GM12878 (cell line): ENCODE data around the gene ADCY2. TPM values are rescaled to one million over a fixed set of nuclear protein-coding genes. Genes with fewer than 3 reads are reported as not detected.
A peak's percentile ranks its signal among the peaks of the same experiment; 100 is the strongest.

ENCODE experiments used
- ATAC-seq: fragments of 200-7000 bp; cut with Tn5 transposase; 3 replicates; pipeline ENCODE4 v1.9.1; 2020; ENCODE audit warnings: mild to moderate bottlenecking, moderate library complexity
- BruUV-seq: library from RNA; stranded (reverse); fragments of 400-500 nt; replicated peaks from 2 replicates; lab custom pipeline; 2021; lab: Mats Ljungman, UMichigan
- CTCF ChIA-PET: fragments of 300-600 bp; sonication (Branson Sonifier 250); formaldehyde crosslinking; extraction: SDS; loops from one replicate; lab custom pipeline; 2021; ENCODE audit warnings: inconsistent platforms; lab: Yijun Ruan, JAX
- POLR2A ChIA-PET: fragments of 350-600 bp; formaldehyde crosslinking; extraction: SDS; loops from one replicate; lab custom pipeline; 2021; ENCODE audit warnings: inconsistent platforms; lab: Charles Lee
- RAD21 ChIA-PET: fragments of 300-600 bp; sonication (Branson Sonifier 250); formaldehyde crosslinking; loops from one replicate; lab custom pipeline; 2023; ENCODE audit warnings: antibody characterized with exemption; ENCODE audit not compliant: unreplicated experiment; lab: Charles Lee
- SMC1A ChIA-PET: fragments of 300-600 bp; sonication (Branson Sonifier 250); formaldehyde crosslinking; loops from one replicate; lab custom pipeline; 2023; ENCODE audit not compliant: unreplicated experiment, uncharacterized antibody; lab: Charles Lee
- DNase-seq: peaks from one replicate; pipeline ENCODE4 v3.0.0-alpha.2; 2011; ENCODE audit warnings: low read depth, low spot score
- FAIRE-seq: peaks from 3 replicates; lab custom pipeline; 2011; peaks lifted over from hg19 to GRCh38; lab: Jason Lieb, UNC
- H2AFZ ChIP-seq: 2 replicates; pipeline ENCODE4 v1.6.0; 2011; ENCODE audit warnings: low read depth, low read length, control low read depth; ENCODE audit not compliant: control insufficient read depth
- H3K27ac ChIP-seq: 2 replicates; pipeline ENCODE4 v1.5.1; 2011; ENCODE audit warnings: control low read depth; ENCODE audit not compliant: control insufficient read depth, insufficient read depth
- H3K27me3 ChIP-seq, 2 experiments: replicated peaks in 1 of 2; 2 replicates each; pipeline versions ENCODE4 v1.6.0 to v1.6.1; 2011; ENCODE audit warnings: low read length in 1 of 2; ENCODE audit not compliant: control insufficient read depth in 2 of 2, insufficient read depth in 2 of 2
- H3K36me3 ChIP-seq, 2 experiments: 2 replicates each; pipeline ENCODE4 v1.5.1; 2011; ENCODE audit warnings: low read length in 1 of 2; ENCODE audit not compliant: control insufficient read depth in 2 of 2, insufficient read depth in 2 of 2
- H3K4me1 ChIP-seq: 2 replicates; pipeline ENCODE4 v1.6.1; 2011; ENCODE audit warnings: mild to moderate bottlenecking, low read length, moderate library complexity, mixed read lengths; ENCODE audit not compliant: control insufficient read depth, insufficient read depth
- H3K4me2 ChIP-seq: 2 replicates; pipeline ENCODE4 v1.6.0; 2011; ENCODE audit warnings: control low read depth; ENCODE audit not compliant: control insufficient read depth, insufficient read depth
- H3K4me3 ChIP-seq: fragments of 200-600 bp; sonication (generic); 2 replicates; pipeline ENCODE4 v1.5.1; 2016
- H3K79me2 ChIP-seq: 2 replicates; pipeline ENCODE4 v1.6.0; 2011; ENCODE audit warnings: low read length; ENCODE audit not compliant: control insufficient read depth, insufficient read depth
- H3K9ac ChIP-seq: 2 replicates; pipeline ENCODE4 v1.8.0; 2011; ENCODE audit warnings: low read length, control low read depth, mixed read lengths; ENCODE audit not compliant: control insufficient read depth, insufficient read depth
- H3K9me3 ChIP-seq: replicated peaks from 3 replicates; pipeline ENCODE4 v1.5.1; 2011; ENCODE audit warnings: mild to moderate bottlenecking, low read length; ENCODE audit not compliant: control insufficient read depth, insufficient read depth
- H4K20me1 ChIP-seq: 2 replicates; pipeline ENCODE4 v1.6.0; 2011; ENCODE audit not compliant: control insufficient read depth, insufficient read depth
- IKZF2 ChIP-seq, 2 experiments: fragments of 450-650 bp; IDR thresholded peaks; 2 replicates each; pipeline ENCODE4 v1.6.1; 2017; ENCODE audit warnings: mild to moderate bottlenecking in 2 of 2, moderate library complexity in 2 of 2
- MTA2 ChIP-seq: fragments of 450-650 bp; IDR thresholded peaks from 2 replicates; pipeline ENCODE4 v1.6.1; 2016; ENCODE audit warnings: low read depth, mild to moderate bottlenecking, moderate library complexity
- MYB ChIP-seq: fragments of 150-350 bp; IDR thresholded peaks from 2 replicates; pipeline ENCODE4 v1.6.1; 2014; ENCODE audit warnings: mild to moderate bottlenecking, low read depth, low read length, borderline replicate concordance
- SUPT20H ChIP-seq: IDR thresholded peaks from 2 replicates; pipeline ENCODE4 v1.6.1; 2011; ENCODE audit warnings: low read depth, mild to moderate bottlenecking, low read length, moderate library complexity, borderline replicate concordance; ENCODE audit not compliant: control insufficient read depth
- WGBS: methylation state at CpG from one replicate; pipeline ENCODE4 v1.1.6; 2016; ENCODE audit warnings: low lambda C conversion rate; ENCODE audit not compliant: insufficient replicate concordance, insufficient coverage; ENCODE audit errors: missing lambda C conversion rate; 5-methylcytosine and 5-hydroxymethylcytosine counted together
- in situ Hi-C: fragments of 300-500 bp; cut with MboI; formaldehyde crosslinking; loops from 9 replicates; pipeline ENCODE4 v1.14.3; 2018; ENCODE audit warnings: mixed read lengths
- intact Hi-C: fragments of 100-400 bp; cut with micrococcal nuclease; formaldehyde crosslinking; loops from one replicate; pipeline ENCODE4 v1.14.2; 2022; ENCODE audit not compliant: unreplicated experiment
- polyA plus RNA-seq, 11 experiments: library from polyadenylated mRNA; depleted of rRNA in 4 of 11; unstranded in 6 of 11; stranded (reverse) in 5 of 11; fragments of >200 nt; fragmentation: Nextera tagmentation in 4 of 11; fragmentation: Illumina TruSeq in 1 of 11; extraction: Ambion mirVana in 4 of 11; extraction: Trizol in 1 of 11; gene quantifications; 1 replicate in 1 of 11; 2 replicates in 10 of 11; pipeline versions ENCODE4 v1.2.1 to v1.2.3, GENCODE V29; 2011 to 2016; ENCODE audit warnings: inconsistent platforms in 2 of 11, missing spikeins in 2 of 11, low read depth in 1 of 11
- total RNA-seq, 4 experiments: library from RNA; depleted of rRNA in 3 of 4; stranded (reverse); fragments of >200 nt in 3 of 4; fragmentation: Illumina TruSeq in 1 of 4; extraction: Trizol in 1 of 4; gene quantifications; 2 replicates each; pipeline versions ENCODE4 v1.2.1 to v1.2.3, GENCODE V29; 2013 to 2021
- TF ChIP-seq, protein P1 (sequence below): fragments of 450-650 bp; IDR thresholded peaks from 2 replicates; pipeline ENCODE4 v1.6.1; 2016; ENCODE audit warnings: mild to moderate bottlenecking

Gene ADCY2
- total and polyA plus RNA-seq, 10 of the 15 experiments (the other 5 are each of a cell fraction or from before 2014, with no cell fraction given): 0.07 to 0.26 TPM; not detected in 8

DNA sequence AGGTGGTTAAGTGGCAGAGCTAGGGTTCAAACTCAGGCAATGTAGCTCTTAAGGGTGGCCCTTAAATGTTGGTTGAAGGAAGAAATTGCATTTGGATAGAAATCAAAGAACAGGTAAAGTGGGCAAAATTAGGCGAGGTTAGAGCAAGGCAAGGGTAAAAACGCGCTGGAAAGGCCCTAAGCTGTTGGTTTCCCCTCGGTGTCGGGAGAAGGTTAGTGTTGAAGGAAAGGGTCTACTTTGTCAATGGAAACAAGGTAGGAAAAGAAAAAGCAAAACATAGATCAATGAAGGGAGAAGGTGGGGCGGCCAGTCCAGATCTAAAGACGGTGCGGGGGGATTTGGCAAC is 472.5 kb downstream of the ADCY2 start:
- RAD21 ChIA-PET: interaction anchor here (1.2 to 2.9 kb wide), 4 partner anchors 8 to 1330 kb away, joined by 3 to 13 read pairs (median 6); no protein-coding TSS in a partner anchor
- H3K4me1 ChIP-seq: peaks cover 24% of the 10 kb centered on the region
- intact Hi-C loops (no loop called here), in situ Hi-C loops (no loop called here)
- POLR2A ChIA-PET: interaction anchor here (0.8 to 1.1 kb wide), 2 partner anchors 17 to 19 kb away, joined by 3 to 4 read pairs; no protein-coding TSS in a partner anchor
- H3K4me2 ChIP-seq: peak overlapping the region; percentile 85
- H3K4me3 ChIP-seq: peak overlapping the region; percentile 97
- 0% methylated on average over 8 of the region's 8 CpGs for WGBS
- H2AFZ ChIP-seq: peak overlapping the region; percentile 78
- H3K9me3 ChIP-seq: no peaks in the 10 kb centered on the region
- DNase-seq (no peak), ATAC-seq (peak; percentile 0; the same call in 1 of the 3 replicates), FAIRE-seq (no peak)
- H3K9ac ChIP-seq: peak overlapping the region; percentile 86
- peak overlapping the region; percentile 84 for H3K27ac ChIP-seq
- no peaks in the 10 kb centered on the region for H4K20me1 ChIP-seq
- CTCF ChIA-PET: interaction anchor here (1.0 to 9.9 kb wide), 3 partner anchors 9 to 36 kb away, joined by 3 to 92 read pairs (median 3); no protein-coding TSS in a partner anchor
- SMC1A ChIA-PET: interaction anchor here (0.8 to 2.8 kb wide), 5 partner anchors 9 to 28 kb away, joined by 3 to 9 read pairs (median 4); no protein-coding TSS in a partner anchor
- H3K27me3 ChIP-seq: no peaks in the 10 kb centered on the region
- TF ChIP-seq IKZF2 (IDR thresholded peaks at IDR 0.05) (0 out of 4 replicates have a peak, but pooled peaks of 1 of the 2 experiments have one; percentile 22), MYB (no peak), MTA2 (0 out of 2 replicates have a peak, but pooled peaks have one; percentile 13), SUPT20H (no peak)
- TF ChIP-seq, protein P1, sequence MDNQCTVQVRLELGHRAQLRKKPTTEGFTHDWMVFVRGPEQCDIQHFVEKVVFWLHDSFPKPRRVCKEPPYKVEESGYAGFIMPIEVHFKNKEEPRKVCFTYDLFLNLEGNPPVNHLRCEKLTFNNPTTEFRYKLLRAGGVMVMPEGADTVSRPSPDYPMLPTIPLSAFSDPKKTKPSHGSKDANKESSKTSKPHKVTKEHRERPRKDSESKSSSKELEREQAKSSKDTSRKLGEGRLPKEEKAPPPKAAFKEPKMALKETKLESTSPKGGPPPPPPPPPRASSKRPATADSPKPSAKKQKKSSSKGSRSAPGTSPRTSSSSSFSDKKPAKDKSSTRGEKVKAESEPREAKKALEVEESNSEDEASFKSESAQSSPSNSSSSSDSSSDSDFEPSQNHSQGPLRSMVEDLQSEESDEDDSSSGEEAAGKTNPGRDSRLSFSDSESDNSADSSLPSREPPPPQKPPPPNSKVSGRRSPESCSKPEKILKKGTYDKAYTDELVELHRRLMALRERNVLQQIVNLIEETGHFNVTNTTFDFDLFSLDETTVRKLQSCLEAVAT: no peak
- no peaks in the 10 kb centered on the region for H3K36me3 ChIP-seq
- BruUV-seq: no TSS peak
- H3K79me2 ChIP-seq: peaks cover 58% of the 10 kb centered on the region
